Measurements from ENCODE around the gene PXDN.

The PXDN gene

GRCh38 chr2:1693723-1694122 is 50.6 kb downstream of the PXDN start:
- Histone ChIP-seq H3K9ac (ENCODE audit: low read depth, low read length) (no peak overlapping the region), H3K36me3 (ENCODE audit: insufficient read depth, low read length) (no peaks in the 10 kb centered on the region), H4K20me1 (ENCODE audit: insufficient read depth, low read length) (no peaks in the 10 kb centered on the region), H3K9me3 (ENCODE audit: insufficient read depth, low read length, severe bottlenecking) (no peaks in the 10 kb centered on the region), H3K27me3 (ENCODE audit: insufficient read depth, low read length, poor library complexity) (peaks cover 20% of the 10 kb centered on the region), H3K79me2 (ENCODE audit: insufficient read depth, low read length) (no peaks in the 10 kb centered on the region), H3K4me3 (ENCODE audit: low read depth in 1 of 2, low read length in 2 of 2) (no peak overlapping the region), H3K27ac (ENCODE audit: low read length) (no peak overlapping the region), H3K4me1 (ENCODE audit: insufficient read depth, low read length) (no peaks in the 10 kb centered on the region), H2AFZ (ENCODE audit: low read depth, low read length) (no peak overlapping the region), H3K4me2 (ENCODE audit: insufficient read depth, low read length) (no peak overlapping the region)
- ATAC-seq (ENCODE audit: insufficient read depth, low read depth) (no peak), DNase-seq (no peak)
- TF ChIP-seq CTCF (IDR thresholded peaks at IDR 0.05; ENCODE audit: borderline replicate concordance, extremely low read depth, low read length, poor library complexity, severe bottlenecking) (no peak), EZH2 (IDR thresholded peaks at IDR 0.05; ENCODE audit: borderline replicate concordance, low read depth, low read length, severe bottlenecking) (no peak)

DNA sequence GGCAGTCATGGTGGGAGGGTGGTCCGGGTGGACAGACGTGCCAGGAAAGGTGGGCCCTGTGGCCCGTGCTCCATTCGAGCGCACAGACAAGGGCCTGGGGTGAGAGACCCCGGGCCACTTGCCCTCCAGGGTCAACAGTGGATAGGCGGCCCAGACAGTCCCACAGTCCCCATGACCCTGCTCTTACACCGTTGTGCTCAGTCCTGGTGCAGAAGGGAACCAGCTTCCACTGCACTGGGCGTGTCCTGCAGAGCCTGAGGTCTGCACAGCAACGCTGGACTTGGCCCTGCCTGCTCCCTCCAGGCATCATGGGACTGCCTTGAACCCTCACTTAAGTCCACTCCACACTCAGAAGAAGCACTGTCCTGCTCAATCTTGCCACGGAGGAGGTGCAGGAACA is 52.0 kb downstream of the PXDN start:
- TF ChIP-seq CTCF (IDR thresholded peaks at IDR 0.05; ENCODE audit: borderline replicate concordance, extremely low read depth, low read length, poor library complexity, severe bottlenecking) (no peak), EZH2 (IDR thresholded peaks at IDR 0.05; ENCODE audit: borderline replicate concordance, low read depth, low read length, severe bottlenecking) (no peak)
- no peak overlapping the region for H2AFZ ChIP-seq (ENCODE audit: low read depth, low read length)
- H3K79me2 ChIP-seq (ENCODE audit: insufficient read depth, low read length): no peaks in the 10 kb centered on the region
- H3K4me2 ChIP-seq (ENCODE audit: insufficient read depth, low read length): no peak overlapping the region
- H3K9ac ChIP-seq (ENCODE audit: low read depth, low read length): no peak overlapping the region
- no peaks in the 10 kb centered on the region for H3K4me1 ChIP-seq (ENCODE audit: insufficient read depth, low read length)
- H3K36me3 ChIP-seq (ENCODE audit: insufficient read depth, low read length): no peaks in the 10 kb centered on the region
- no peaks in the 10 kb centered on the region for H4K20me1 ChIP-seq (ENCODE audit: insufficient read depth, low read length)
- ATAC-seq (ENCODE audit: insufficient read depth, low read depth) (no peak), DNase-seq (no peak)
- no peak overlapping the region for H3K27ac ChIP-seq (ENCODE audit: low read length)
- H3K4me3 ChIP-seq (ENCODE audit: low read depth in 1 of 2, low read length in 2 of 2): no peak overlapping the region
- H3K27me3 ChIP-seq (ENCODE audit: insufficient read depth, low read length, poor library complexity): peaks cover 20% of the 10 kb centered on the region
- no peaks in the 10 kb centered on the region for H3K9me3 ChIP-seq (ENCODE audit: insufficient read depth, low read length, severe bottlenecking)

DNA sequence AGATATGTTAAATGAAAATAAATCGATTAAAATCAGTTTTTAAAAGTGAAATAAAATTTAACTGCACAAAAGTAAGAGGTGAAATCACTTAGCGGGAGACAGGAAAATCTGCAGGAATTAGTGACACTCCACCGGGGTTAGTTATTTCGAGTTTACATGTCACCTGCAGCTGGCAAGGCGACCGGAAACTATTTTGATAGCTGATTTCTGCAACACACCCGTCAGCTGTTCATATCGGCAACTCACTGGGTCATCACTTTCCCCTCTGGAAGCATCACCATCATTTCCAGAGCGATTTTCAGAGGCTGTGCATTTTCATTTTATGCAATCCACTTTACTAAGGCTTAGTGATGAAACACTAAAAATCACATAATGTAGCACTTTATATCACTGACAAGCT is 52.9 kb downstream of the PXDN start:
- no peak for TF ChIP-seq EZH2 (IDR thresholded peaks at IDR 0.05; ENCODE audit: borderline replicate concordance, low read depth, low read length, severe bottlenecking)
- TF ChIP-seq CTCF (IDR thresholded peaks at IDR 0.05; ENCODE audit: borderline replicate concordance, extremely low read depth, low read length, poor library complexity, severe bottlenecking): no peak
- Histone ChIP-seq H3K9ac (ENCODE audit: low read depth, low read length) (no peak overlapping the region), H3K9me3 (ENCODE audit: insufficient read depth, low read length, severe bottlenecking) (no peaks in the 10 kb centered on the region), H3K79me2 (ENCODE audit: insufficient read depth, low read length) (no peaks in the 10 kb centered on the region), H3K27ac (ENCODE audit: low read length) (no peak overlapping the region), H3K36me3 (ENCODE audit: insufficient read depth, low read length) (no peaks in the 10 kb centered on the region), H3K4me3 (ENCODE audit: low read depth in 1 of 2, low read length in 2 of 2) (no peak overlapping the region), H4K20me1 (ENCODE audit: insufficient read depth, low read length) (no peaks in the 10 kb centered on the region), H3K4me2 (ENCODE audit: insufficient read depth, low read length) (no peak overlapping the region), H3K27me3 (ENCODE audit: insufficient read depth, low read length, poor library complexity) (peaks cover 15% of the 10 kb centered on the region), H3K4me1 (ENCODE audit: insufficient read depth, low read length) (no peaks in the 10 kb centered on the region), H2AFZ (ENCODE audit: low read depth, low read length) (no peak overlapping the region)
- DNase-seq (no peak), ATAC-seq (ENCODE audit: insufficient read depth, low read depth) (no peak)
